SU-DHL-6 (cell line): Measurements from ENCODE around the gene WSCD2.

Source experiments
- H2AFZ ChIP-seq: fragments of 200-600 bp; sonication (generic); 2 replicates; pipeline ENCODE4 v1.6.1; 2014; ENCODE audit warnings: low read depth, mild to moderate bottlenecking, moderate library complexity, mixed read lengths, antibody characterized with exemption, low read length; ENCODE audit not compliant: severe bottlenecking
- H3F3A ChIP-seq: fragments of 200-600 bp; shearing (Covaris generic); 2 replicates; pipeline ENCODE4 v1.6.0; 2016; ENCODE audit warnings: antibody characterized with exemption, mild to moderate bottlenecking; ENCODE audit not compliant: insufficient read depth
- H3K27ac ChIP-seq: fragments of 200-600 bp; sonication (generic); 2 replicates; pipeline ENCODE4 v1.5.1; 2016; ENCODE audit warnings: low read depth, mild to moderate bottlenecking, low read length, moderate library complexity, mixed read lengths
- H3K27me3 ChIP-seq: fragments of 200-600 bp; sonication (generic), shearing (Covaris generic); 2 replicates; pipeline ENCODE4 v1.6.0; 2014; ENCODE audit warnings: mild to moderate bottlenecking, low read length
- H3K36me3 ChIP-seq: fragments of 200-600 bp; sonication (generic); 2 replicates; pipeline ENCODE4 v1.6.1; 2014; ENCODE audit warnings: mild to moderate bottlenecking, low read length, mixed read lengths
- H3K4me2 ChIP-seq: fragments of 300-600, 200-600 bp; shearing (Covaris generic), sonication (generic); 2 replicates; pipeline ENCODE4 v1.6.0; 2014; ENCODE audit warnings: low read length, low read depth, mild to moderate bottlenecking; ENCODE audit not compliant: poor library complexity, severe bottlenecking
- H3K4me3 ChIP-seq: fragments of 200-600 bp; sonication (generic); 2 replicates; pipeline ENCODE4 v1.5.1; 2014; ENCODE audit warnings: antibody characterized with exemption, low read length, mild to moderate bottlenecking, mixed read lengths; ENCODE audit not compliant: insufficient read depth, poor library complexity, severe bottlenecking
- H3K79me2 ChIP-seq: fragments of 200-600 bp; sonication (generic); 2 replicates; pipeline ENCODE4 v1.6.1; 2014; ENCODE audit warnings: mild to moderate bottlenecking, low read length, moderate library complexity; ENCODE audit not compliant: insufficient read depth
- H3K9ac ChIP-seq: fragments of 200-600 bp; sonication (generic); 2 replicates; pipeline ENCODE4 v1.7.0; 2014; ENCODE audit warnings: mild to moderate bottlenecking, low read length
- H3K9me2 ChIP-seq: fragments of 200-600 bp; sonication (generic); replicated peaks from 2 replicates; pipeline ENCODE4 v1.6.1; 2014; ENCODE audit warnings: low read length; ENCODE audit not compliant: insufficient read depth
- H3K9me3 ChIP-seq: fragments of 200-600 bp; sonication (generic); 2 replicates; pipeline ENCODE4 v1.6.1; 2014; ENCODE audit warnings: low read length, mixed read lengths; ENCODE audit not compliant: insufficient read depth
- H4K20me1 ChIP-seq: fragments of 200-600 bp; sonication (generic); 2 replicates; pipeline ENCODE4 v1.6.1; 2014; ENCODE audit warnings: low read depth, mild to moderate bottlenecking, antibody characterized with exemption, low read length, moderate library complexity, mixed read lengths
- EZH2phosphoT487 ChIP-seq: fragments of 200-600 bp; sonication (generic), shearing (Covaris generic); conservative IDR thresholded peaks from 2 replicates; pipeline ENCODE4 v1.6.1; 2018; ENCODE audit warnings: mild to moderate bottlenecking, antibody characterized with exemption, low read length, moderate library complexity, mixed read lengths
- TF ChIP-seq, protein P1 (sequence below): fragments of 200-600 bp; sonication (generic); IDR thresholded peaks from one replicate; pipeline ENCODE4 v1.5.1; 2017; ENCODE audit warnings: antibody characterized with exemption, mild to moderate bottlenecking, low read length, moderate library complexity; ENCODE audit not compliant: insufficient read depth, poor library complexity, severe bottlenecking

WSCD2 gene

DNA sequence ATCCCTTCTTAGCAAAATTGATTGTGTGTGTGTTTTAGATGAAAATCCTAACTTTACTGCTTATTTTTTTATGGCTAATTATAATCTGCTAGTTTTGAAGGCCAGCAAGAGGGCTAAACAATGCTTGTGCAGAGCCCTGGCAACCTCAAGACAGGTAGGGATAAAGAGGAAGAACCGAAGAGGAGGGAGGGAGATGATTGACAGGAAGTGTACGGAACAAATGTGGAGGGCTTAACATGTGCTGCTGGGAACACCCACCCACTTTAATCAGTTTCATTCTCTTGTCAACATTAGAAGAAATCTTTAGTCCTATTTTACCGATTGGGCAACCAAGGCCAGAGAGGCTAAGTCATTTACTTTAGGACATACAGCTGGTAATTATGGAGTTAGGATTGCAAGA is 1.4 kb upstream of the WSCD2 start:
- TF ChIP-seq, protein P1, sequence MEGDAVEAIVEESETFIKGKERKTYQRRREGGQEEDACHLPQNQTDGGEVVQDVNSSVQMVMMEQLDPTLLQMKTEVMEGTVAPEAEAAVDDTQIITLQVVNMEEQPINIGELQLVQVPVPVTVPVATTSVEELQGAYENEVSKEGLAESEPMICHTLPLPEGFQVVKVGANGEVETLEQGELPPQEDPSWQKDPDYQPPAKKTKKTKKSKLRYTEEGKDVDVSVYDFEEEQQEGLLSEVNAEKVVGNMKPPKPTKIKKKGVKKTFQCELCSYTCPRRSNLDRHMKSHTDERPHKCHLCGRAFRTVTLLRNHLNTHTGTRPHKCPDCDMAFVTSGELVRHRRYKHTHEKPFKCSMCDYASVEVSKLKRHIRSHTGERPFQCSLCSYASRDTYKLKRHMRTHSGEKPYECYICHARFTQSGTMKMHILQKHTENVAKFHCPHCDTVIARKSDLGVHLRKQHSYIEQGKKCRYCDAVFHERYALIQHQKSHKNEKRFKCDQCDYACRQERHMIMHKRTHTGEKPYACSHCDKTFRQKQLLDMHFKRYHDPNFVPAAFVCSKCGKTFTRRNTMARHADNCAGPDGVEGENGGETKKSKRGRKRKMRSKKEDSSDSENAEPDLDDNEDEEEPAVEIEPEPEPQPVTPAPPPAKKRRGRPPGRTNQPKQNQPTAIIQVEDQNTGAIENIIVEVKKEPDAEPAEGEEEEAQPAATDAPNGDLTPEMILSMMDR, result no peak
- TF ChIP-seq EZH2phosphoT487, result no peak
- H3F3A ChIP-seq, result no peaks in the 10 kb centered on the region
- H3K9ac ChIP-seq, result no peak overlapping the region
- no peaks in the 10 kb centered on the region for H3K79me2 ChIP-seq
- no peak overlapping the region for H3K27ac ChIP-seq
- no peaks in the 10 kb centered on the region for H3K9me2 ChIP-seq
- H4K20me1 ChIP-seq, result no peaks in the 10 kb centered on the region
- no peak overlapping the region for H3K4me2 ChIP-seq
- no peak overlapping the region for H3K4me3 ChIP-seq
- H2AFZ ChIP-seq, result no peak overlapping the region
- no peaks in the 10 kb centered on the region for H3K36me3 ChIP-seq
- H3K27me3 ChIP-seq, result no peaks in the 10 kb centered on the region
- no peaks in the 10 kb centered on the region for H3K9me3 ChIP-seq

DNA sequence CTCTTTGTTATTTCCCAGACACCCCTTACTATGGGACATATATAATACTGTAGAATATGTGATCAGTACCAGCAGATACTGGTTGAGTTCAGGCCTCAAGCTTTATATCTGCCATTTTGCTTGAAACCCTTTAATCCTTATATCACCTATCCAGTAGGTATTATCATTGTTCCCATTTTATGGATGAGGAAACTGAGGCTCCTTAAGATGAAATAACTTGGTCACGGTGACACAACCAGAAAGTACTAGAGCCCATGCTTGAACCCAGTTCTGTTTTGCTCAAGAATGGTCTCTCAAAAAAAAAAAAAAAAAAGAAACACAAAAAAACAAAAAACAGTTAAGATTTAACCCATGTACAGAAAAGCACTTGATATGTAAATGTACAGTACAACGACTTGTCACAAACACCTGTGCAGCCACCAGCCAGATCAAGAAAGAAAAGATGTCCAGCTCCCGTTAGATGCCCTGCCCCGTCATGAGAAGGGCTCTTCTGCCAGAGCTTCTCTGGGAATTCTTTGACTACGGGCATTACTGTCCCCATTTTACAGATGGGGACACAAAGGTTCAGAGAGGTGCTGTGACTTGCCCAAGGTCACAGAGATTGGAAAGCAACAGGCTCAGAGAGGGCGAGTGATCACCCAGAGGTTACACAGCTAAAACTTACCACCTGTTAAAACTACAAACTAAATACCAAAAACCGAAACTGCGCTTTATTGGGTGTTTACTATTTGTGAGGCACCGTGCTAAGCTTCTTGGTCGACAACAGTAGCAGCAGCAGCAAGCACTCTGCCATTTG is 669 bp upstream of the WSCD2 start:
- Histone ChIP-seq H2AFZ (no peak overlapping the region), H4K20me1 (no peaks in the 10 kb centered on the region), H3K4me3 (no peak overlapping the region), H3K36me3 (no peaks in the 10 kb centered on the region), H3K9ac (no peak overlapping the region), H3K9me3 (no peaks in the 10 kb centered on the region), H3K4me2 (no peak overlapping the region), H3K9me2 (no peaks in the 10 kb centered on the region), H3F3A (no peaks in the 10 kb centered on the region), H3K27me3 (no peaks in the 10 kb centered on the region), H3K27ac (no peak overlapping the region), H3K79me2 (no peaks in the 10 kb centered on the region)
- no peak for TF ChIP-seq EZH2phosphoT487

DNA sequence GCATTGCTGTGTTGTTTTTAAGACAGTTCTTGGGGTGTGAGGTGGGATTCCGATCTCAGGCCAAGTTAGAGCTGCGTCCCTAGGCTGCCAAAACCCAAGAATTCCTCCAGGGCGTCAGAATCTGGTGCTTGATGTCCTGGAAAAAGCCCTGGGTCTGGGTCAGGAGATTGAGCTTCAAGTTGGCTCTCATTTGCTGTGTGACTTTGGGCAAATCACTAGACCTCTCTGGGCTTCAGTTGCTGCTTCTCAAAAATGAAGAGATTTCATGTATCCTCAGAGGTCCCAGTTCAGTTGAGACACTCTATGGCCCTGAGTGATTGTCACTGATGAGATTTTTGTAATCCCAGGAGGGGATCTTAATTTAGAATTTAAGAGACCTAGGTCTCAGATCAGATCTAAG is 1.9 kb downstream of the WSCD2 start:
- Histone ChIP-seq H3K9me3 (no peaks in the 10 kb centered on the region), H3K4me2 (no peak overlapping the region), H3K27me3 (no peaks in the 10 kb centered on the region), H3K79me2 (no peaks in the 10 kb centered on the region), H3K36me3 (no peaks in the 10 kb centered on the region), H3F3A (no peaks in the 10 kb centered on the region), H3K9me2 (no peaks in the 10 kb centered on the region), H2AFZ (no peak overlapping the region), H3K27ac (no peak overlapping the region), H3K9ac (no peak overlapping the region), H3K4me3 (no peak overlapping the region), H4K20me1 (no peaks in the 10 kb centered on the region)
- TF ChIP-seq, protein P1, result no peak
- TF ChIP-seq EZH2phosphoT487, result no peak

DNA sequence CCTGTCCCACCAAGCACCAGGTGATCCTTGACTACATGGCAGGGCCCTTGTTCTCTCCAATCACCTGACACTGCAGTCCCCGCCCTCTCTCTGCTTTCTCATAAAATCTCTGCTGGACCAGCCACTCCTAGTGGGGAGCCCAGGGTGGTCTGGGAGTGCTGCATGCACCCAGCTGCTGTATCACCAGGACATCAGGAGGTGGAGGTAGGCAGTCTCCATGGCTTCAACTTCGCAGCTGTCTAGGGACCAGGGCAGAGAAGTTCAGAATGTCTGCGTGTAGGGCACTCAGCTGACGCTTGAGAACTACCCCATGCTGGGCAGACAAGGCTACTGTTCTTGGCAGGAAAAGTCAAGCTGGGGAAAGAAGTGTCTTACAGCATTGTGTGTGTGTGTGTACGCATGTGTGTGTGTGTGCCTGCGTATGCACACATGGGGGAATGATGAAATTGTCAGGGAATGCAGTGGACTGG is 2.6 kb downstream of the WSCD2 start:
- Histone ChIP-seq H3K27me3 (no peaks in the 10 kb centered on the region), H3K27ac (no peak overlapping the region), H3K9me2 (no peaks in the 10 kb centered on the region), H3K79me2 (no peaks in the 10 kb centered on the region), H4K20me1 (no peaks in the 10 kb centered on the region), H2AFZ (no peak overlapping the region), H3K9me3 (no peaks in the 10 kb centered on the region), H3K4me2 (no peak overlapping the region), H3K9ac (no peak overlapping the region), H3F3A (no peaks in the 10 kb centered on the region), H3K4me3 (no peak overlapping the region), H3K36me3 (no peaks in the 10 kb centered on the region)
- TF ChIP-seq EZH2phosphoT487, result no peak
- TF ChIP-seq, protein P1, result no peak
